Smooth muscle cell (in vitro differentiated cells): ENCODE data around the gene DDX10. TPM values are rescaled to one million over a fixed set of nuclear protein-coding genes. Genes with fewer than 3 reads are reported as not detected.
A peak's percentile ranks its signal among the peaks of the same experiment; 100 is the strongest.

Experiments used
- DNase-seq: peaks from one replicate; lab custom pipeline; 2025; ENCODE audit not compliant: unreplicated experiment; lab: John Stamatoyannopoulos, UW
- H2AFZ ChIP-seq: fragments of 200-600 bp; sonication (generic); 2 replicates; pipeline ENCODE4 v1.6.0; 2016; ENCODE audit warnings: antibody characterized with exemption, low read depth, mild to moderate bottlenecking
- H3F3A ChIP-seq: fragments of 200-600 bp; sonication (generic); 2 replicates; pipeline ENCODE4 v1.6.0; 2017; ENCODE audit warnings: antibody characterized with exemption, low read depth
- H3K27ac ChIP-seq: fragments of 200-600 bp; sonication (generic); 2 replicates; pipeline ENCODE4 v1.5.1; 2016; ENCODE audit warnings: low read depth, mild to moderate bottlenecking
- H3K27me3 ChIP-seq: fragments of 200-600 bp; sonication (generic); 2 replicates; pipeline ENCODE4 v1.6.1; 2016; ENCODE audit warnings: low read depth, mild to moderate bottlenecking
- H3K36me3 ChIP-seq: fragments of 200-600 bp; sonication (generic); 2 replicates; pipeline ENCODE4 v1.5.1; 2016; ENCODE audit warnings: low read depth
- H3K4me1 ChIP-seq: fragments of 200-600 bp; sonication (generic); 2 replicates; pipeline ENCODE4 v1.5.1; 2016; ENCODE audit warnings: low read depth
- H3K4me2 ChIP-seq: fragments of 200-600 bp; sonication (generic); 2 replicates; pipeline ENCODE4 v1.6.0; 2016; ENCODE audit warnings: mild to moderate bottlenecking
- H3K4me3 ChIP-seq: fragments of 200-600 bp; sonication (generic); 2 replicates; pipeline ENCODE4 v1.5.1; 2016; ENCODE audit warnings: mild to moderate bottlenecking
- H3K79me2 ChIP-seq: fragments of 200-600 bp; sonication (generic); 2 replicates; pipeline ENCODE4 v1.6.0; 2016; ENCODE audit warnings: low read depth, mild to moderate bottlenecking
- H3K9ac ChIP-seq: fragments of 200-600 bp; sonication (generic); 2 replicates; pipeline ENCODE4 v1.6.0; 2016; ENCODE audit warnings: low read depth
- H3K9me3 ChIP-seq: fragments of 200-600 bp; sonication (generic); replicated peaks from 2 replicates; pipeline ENCODE4 v1.5.1; 2016; ENCODE audit warnings: low read depth
- H4K20me1 ChIP-seq: fragments of 200-600 bp; sonication (generic); 2 replicates; pipeline ENCODE4 v1.6.0; 2016; ENCODE audit warnings: low read depth
- CTCF ChIP-seq: fragments of 200-600 bp; sonication (generic); IDR thresholded peaks from 2 replicates; pipeline ENCODE4 v1.5.1; 2017; ENCODE audit warnings: borderline replicate concordance, mild to moderate bottlenecking, antibody characterized with exemption; ENCODE audit not compliant: insufficient read depth, poor library complexity, severe bottlenecking
- WGBS: methylation state at CpG from one replicate; pipeline ENCODE4 v1.1.7; 2016; ENCODE audit warnings: low lambda C conversion rate; 5-methylcytosine and 5-hydroxymethylcytosine counted together
- polyA plus RNA-seq: library from polyadenylated mRNA; unstranded; fragments of >200 nt; fragmentation: Nextera tagmentation; extraction: Ambion mirVana; gene quantifications from 2 replicates; pipeline ENCODE4 v1.2.1, GENCODE V29; 2016
- total RNA-seq: library from RNA; depleted of rRNA; stranded (reverse); fragments of >200 nt; gene quantifications from 2 replicates; pipeline ENCODE4 v1.2.3, GENCODE V29; 2014

Gene DDX10
- total and polyA plus RNA-seq, 2 experiments from 2014 or later: 7.3 to 15.7 TPM

- no peaks in the 10 kb centered on the region for H4K20me1 ChIP-seq
- no peak overlapping the region for H3K4me3 ChIP-seq
- no peak for TF ChIP-seq CTCF
- H3F3A ChIP-seq: no peaks in the 10 kb centered on the region
- no peaks in the 10 kb centered on the region for H3K4me1 ChIP-seq
- H3K27me3 ChIP-seq: no peaks in the 10 kb centered on the region
- H3K27ac ChIP-seq: no peak overlapping the region
- H3K4me2 ChIP-seq: no peak overlapping the region
- H3K36me3 ChIP-seq: no peaks in the 10 kb centered on the region
- no peak overlapping the region for H3K9ac ChIP-seq
- no peaks in the 10 kb centered on the region for H3K9me3 ChIP-seq
- WGBS: 77% methylated on average over 2 of the region's 2 CpGs
- no peak for DNase-seq
- no peak overlapping the region for H2AFZ ChIP-seq
- no peaks in the 10 kb centered on the region for H3K79me2 ChIP-seq
Observed at GRCh38 chr11:108975026-108975425, 310.2 kb downstream of the DDX10 start.

- DNase-seq: no peak
- WGBS: 92% methylated on average over 6 of the region's 6 CpGs
- H3K79me2 ChIP-seq: no peaks in the 10 kb centered on the region
- no peak overlapping the region for H3K9ac ChIP-seq
- TF ChIP-seq CTCF: no peak
- H3K36me3 ChIP-seq: no peaks in the 10 kb centered on the region
- H3K4me3 ChIP-seq: no peak overlapping the region
- no peaks in the 10 kb centered on the region for H3K27me3 ChIP-seq
- H2AFZ ChIP-seq: no peak overlapping the region
- H3F3A ChIP-seq: no peaks in the 10 kb centered on the region
- no peak overlapping the region for H3K27ac ChIP-seq
- no peak overlapping the region for H3K4me2 ChIP-seq
- no peaks in the 10 kb centered on the region for H3K9me3 ChIP-seq
- H4K20me1 ChIP-seq: no peaks in the 10 kb centered on the region
- H3K4me1 ChIP-seq: no peaks in the 10 kb centered on the region
Observed at GRCh38 chr11:108975641-108976071, 310.8 kb downstream of the DDX10 start.

- H4K20me1 ChIP-seq: no peaks in the 10 kb centered on the region
- 70% methylated on average over 6 of the region's 6 CpGs for WGBS
- no peak overlapping the region for H2AFZ ChIP-seq
- peaks cover 26% of the 10 kb centered on the region for H3F3A ChIP-seq
- no peak overlapping the region for H3K9ac ChIP-seq
- no peak overlapping the region for H3K4me2 ChIP-seq
- H3K27me3 ChIP-seq: no peaks in the 10 kb centered on the region
- H3K36me3 ChIP-seq: no peaks in the 10 kb centered on the region
- DNase-seq: no peak
- no peak overlapping the region for H3K4me3 ChIP-seq
- H3K9me3 ChIP-seq: no peaks in the 10 kb centered on the region
- H3K4me1 ChIP-seq: peaks cover 4% of the 10 kb centered on the region
- no peak for TF ChIP-seq CTCF
- H3K27ac ChIP-seq: no peak overlapping the region
- no peaks in the 10 kb centered on the region for H3K79me2 ChIP-seq
Observed at GRCh38 chr11:108983636-108984420, 319.0 kb downstream of the DDX10 start.

- Histone ChIP-seq H4K20me1 (no peaks in the 10 kb centered on the region), H2AFZ (peak overlapping the region; percentile 57), H3K4me2 (no peak overlapping the region), H3K27me3 (no peaks in the 10 kb centered on the region), H3K4me1 (peaks cover 4% of the 10 kb centered on the region), H3K27ac (no peak overlapping the region), H3K9me3 (no peaks in the 10 kb centered on the region), H3K4me3 (no peak overlapping the region), H3K9ac (no peak overlapping the region), H3K36me3 (no peaks in the 10 kb centered on the region), H3F3A (peaks cover 26% of the 10 kb centered on the region), H3K79me2 (no peaks in the 10 kb centered on the region)
- DNase-seq: no peak
- TF ChIP-seq CTCF: no peak
Observed at GRCh38 chr11:108984523-108984922, 319.7 kb downstream of the DDX10 start.
